ENCODE results near the gene DHX29.
"Not testable (repeated sequence)": the region's sequence is repeated elsewhere in the genome, so short reads cannot be mapped to it uniquely, and the experiment has no call there.

DHX29 gene

GRCh38 chr5:55307383-55308253 lies at the start of gene DHX29, which contains the start of gene MTREX:
DHX29 (minus strand) TSS chr5:55307694; CDS start chr5:55307573, 121 bp downstream.
MTREX (plus strand) TSS chr5:55307989; CDS start chr5:55308014, 25 bp downstream.
- DNase-seq (ENCODE audit: low read depth): peak; percentile 78

- no peak for DNase-seq (ENCODE audit: low read depth)
Measured at GRCh38 chr5:55356896-55357295, 49.4 kb upstream of the DHX29 start.

- no peak for DNase-seq (ENCODE audit: low read depth)
Measured at GRCh38 chr5:55350754-55351153, 43.3 kb upstream of the DHX29 start.

- DNase-seq (ENCODE audit: low read depth): no peak
Measured at GRCh38 chr5:55347786-55348185, 40.3 kb upstream of the DHX29 start.

GRCh38 chr5:55345327-55345726 lies 37.8 kb upstream of the DHX29 start:
- DNase-seq (ENCODE audit: low read depth): no peak

GRCh38 chr5:55344392-55344992 lies 37.0 kb upstream of the DHX29 start:
- DNase-seq (ENCODE audit: low read depth): peak; percentile 9

GRCh38 chr5:55343609-55344008 lies 36.1 kb upstream of the DHX29 start:
- DNase-seq (ENCODE audit: low read depth): no peak

GRCh38 chr5:55343107-55343506 lies 35.6 kb upstream of the DHX29 start:
- no peak for DNase-seq (ENCODE audit: low read depth)

GRCh38 chr5:55338810-55339243 lies 31.3 kb upstream of the DHX29 start:
- no peak for DNase-seq (ENCODE audit: low read depth)

GRCh38 chr5:55338092-55338613 lies 30.7 kb upstream of the DHX29 start:
- DNase-seq (ENCODE audit: low read depth): no peak

- no peak for DNase-seq (ENCODE audit: low read depth)
Measured at GRCh38 chr5:55333811-55334210, 26.3 kb upstream of the DHX29 start.

- no peak for DNase-seq (ENCODE audit: low read depth)
Measured at GRCh38 chr5:55333017-55333416, 25.5 kb upstream of the DHX29 start.

GRCh38 chr5:55331321-55331720 lies 23.8 kb upstream of the DHX29 start:
- no peak for DNase-seq (ENCODE audit: low read depth)

GRCh38 chr5:55327281-55327680 lies 19.8 kb upstream of the DHX29 start:
- no peak for DNase-seq (ENCODE audit: low read depth)

- no peak for DNase-seq (ENCODE audit: low read depth)
Measured at GRCh38 chr5:55325621-55326020, 18.1 kb upstream of the DHX29 start.

GRCh38 chr5:55324815-55325418 lies 17.4 kb upstream of the DHX29 start:
- DNase-seq (ENCODE audit: low read depth): no peak

GRCh38 chr5:55324006-55324405 lies 16.5 kb upstream of the DHX29 start:
- DNase-seq (ENCODE audit: low read depth): no peak

GRCh38 chr5:55320571-55320970 lies 13.1 kb upstream of the DHX29 start:
- no peak for DNase-seq (ENCODE audit: low read depth)

GRCh38 chr5:55319491-55319890 lies 12.0 kb upstream of the DHX29 start:
- no peak for DNase-seq (ENCODE audit: low read depth)

GRCh38 chr5:55318237-55318636 lies 10.7 kb upstream of the DHX29 start:
- not testable (repeated sequence) for DNase-seq (ENCODE audit: low read depth)

GRCh38 chr5:55316837-55317236 lies 9.3 kb upstream of the DHX29 start:
- no peak for DNase-seq (ENCODE audit: low read depth)

GRCh38 chr5:55316289-55316688 lies 8.8 kb upstream of the DHX29 start:
- no peak for DNase-seq (ENCODE audit: low read depth)

All from stimulated activated CD8-positive, alpha-beta memory T cell treated with anti-CD3 and anti-CD28 coated beads, Interleukin-12 subunit alpha, Interleukin-12 subunit beta, amount 100 ng/mL, for 4 hours (primary cell).